HG02943 (cell line): ENCODE results near the gene PLA2G4F.
"Not testable (repeated sequence)": the region's sequence is repeated elsewhere in the genome, so short reads cannot be mapped to it uniquely, and the experiment has no call there.

Experiments used
- ATAC-seq: cut with Tn5 transposase; IDR thresholded peaks from one replicate; pipeline ENCODE4 v1.9.1; 2021; ENCODE audit warnings: mild to moderate bottlenecking, low read depth, moderate library complexity; ENCODE audit not compliant: unreplicated experiment

The PLA2G4F gene

GRCh38 chr15:42102646-42103235, 53.7 kb downstream of the PLA2G4F start:
- no peak for ATAC-seq

GRCh38 chr15:42101861-42102260, 54.6 kb downstream of the PLA2G4F start:
- ATAC-seq, result no peak

DNA sequence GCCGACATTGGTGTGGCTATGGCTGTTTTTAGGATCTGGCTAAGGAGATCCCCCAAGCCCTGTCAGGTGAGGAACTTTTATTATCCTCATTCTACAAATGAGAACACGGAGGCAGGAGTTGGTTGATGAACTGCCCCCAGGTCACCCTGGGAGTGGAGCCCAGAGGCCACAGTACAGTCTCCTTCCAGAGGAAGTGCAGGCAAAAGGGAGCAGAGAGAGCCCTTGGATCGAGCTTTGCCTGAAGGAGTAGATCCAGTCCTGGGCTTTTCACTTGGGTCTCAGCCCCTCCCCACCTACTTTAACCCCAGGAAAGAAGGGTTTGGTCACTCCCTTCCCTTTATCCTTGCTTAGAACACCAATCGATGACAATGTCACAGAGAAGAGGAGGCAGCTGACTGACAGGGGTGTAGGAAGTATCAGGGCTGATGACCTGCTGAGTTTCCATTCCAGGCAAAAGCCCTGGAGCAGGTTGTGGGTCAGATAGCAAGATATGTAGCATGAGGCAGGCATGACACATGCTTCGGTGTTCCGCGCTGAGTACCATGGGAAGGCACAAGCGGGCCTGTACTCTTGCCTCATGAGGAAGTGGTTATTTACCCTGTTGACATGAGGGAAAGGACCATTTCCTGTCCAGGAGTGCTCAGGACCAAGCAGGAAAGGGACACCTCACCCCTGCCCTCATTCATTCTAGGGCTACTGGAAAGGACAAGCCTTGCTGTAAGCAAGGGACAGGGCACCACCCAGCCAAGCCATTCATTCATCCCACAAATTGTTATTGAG, 56.2 kb downstream of the PLA2G4F start:
- no peak for ATAC-seq

DNA sequence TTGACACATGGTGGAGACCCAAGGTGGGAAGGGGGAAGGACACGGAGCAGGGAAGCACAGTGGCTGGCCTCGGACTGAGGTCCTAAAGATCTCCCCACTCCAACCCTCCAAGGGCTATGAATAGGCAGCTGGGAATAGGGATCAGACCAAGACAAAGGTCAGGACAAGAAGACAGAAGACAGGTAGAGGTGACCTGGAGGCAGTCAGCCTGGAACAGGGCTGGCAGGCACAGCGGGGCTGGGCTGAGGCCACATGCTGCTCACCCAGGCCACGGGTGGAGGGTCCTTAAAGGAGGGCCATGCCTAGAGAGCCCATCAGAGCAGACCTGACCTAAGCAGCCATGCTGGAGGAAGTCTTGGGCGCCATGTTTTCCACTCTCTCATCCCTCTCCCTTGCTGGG, 59.4 kb downstream of the PLA2G4F start:
- no peak for ATAC-seq

GRCh38 chr15:42094512-42094963, 61.9 kb downstream of the PLA2G4F start, which contains the start of gene PLA2G4D:
Gene PLA2G4D (minus strand): TSS chr15:42094562. CDS start chr15:42094459, 103 bp downstream.
- no peak for ATAC-seq

DNA sequence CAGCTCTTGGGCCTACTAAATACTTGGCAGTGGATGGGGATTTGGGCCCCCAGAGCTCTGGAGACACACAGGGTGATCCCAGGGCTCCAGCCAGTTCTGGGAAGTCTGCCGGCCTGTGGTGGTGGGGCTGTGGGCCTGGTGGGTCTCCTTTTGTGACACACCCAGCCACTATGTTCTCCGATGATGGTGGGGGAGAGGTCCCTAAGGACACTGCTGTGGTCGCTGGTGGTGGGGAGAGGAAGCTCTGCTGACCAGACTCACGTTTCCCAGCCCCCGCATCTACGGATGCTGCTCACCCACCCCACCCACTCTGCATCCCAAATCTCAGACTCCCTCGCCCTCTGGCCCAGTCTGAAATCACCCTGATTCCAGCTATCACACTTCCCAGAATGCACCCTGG, 62.5 kb downstream of the PLA2G4F start:
- no peak for ATAC-seq

- ATAC-seq, result no peak
Observed at GRCh38 chr15:42092398-42093318, 63.8 kb downstream of the PLA2G4F start.

DNA sequence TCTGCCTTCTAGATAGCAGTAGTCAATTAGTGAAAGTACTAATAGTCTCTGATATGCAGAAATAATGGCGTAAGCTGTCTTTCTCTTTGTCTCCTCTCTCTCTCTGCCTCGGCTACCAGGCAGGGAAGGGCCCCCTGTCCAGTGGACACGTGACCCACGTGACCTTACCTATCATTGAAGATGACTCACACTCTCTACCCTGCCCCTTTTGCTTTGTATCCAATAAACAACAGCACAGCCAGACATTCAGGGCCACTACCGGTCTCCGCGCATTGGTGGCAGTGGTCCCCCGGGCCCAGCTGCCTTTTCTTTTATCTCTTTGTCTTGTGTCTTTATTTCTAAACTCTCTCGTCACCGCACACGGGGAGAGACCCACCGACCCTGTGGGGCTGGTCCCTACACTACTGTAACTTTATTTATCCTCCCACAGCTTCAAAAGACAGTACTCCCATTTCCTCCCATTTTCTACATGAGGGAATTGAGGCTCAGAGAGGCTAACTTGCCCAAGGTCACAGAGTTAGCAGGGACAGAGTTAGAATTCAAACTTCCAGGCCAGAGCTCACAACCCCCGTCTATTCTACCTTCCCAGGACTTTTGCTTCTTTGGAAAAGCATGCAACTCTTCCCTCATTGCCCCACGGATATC, 64.6 kb downstream of the PLA2G4F start:
- not testable (repeated sequence) for ATAC-seq

GRCh38 chr15:42090781-42091180, 65.7 kb downstream of the PLA2G4F start:
- no peak for ATAC-seq

GRCh38 chr15:42090370-42090769, 66.1 kb downstream of the PLA2G4F start:
- ATAC-seq, result no peak

DNA sequence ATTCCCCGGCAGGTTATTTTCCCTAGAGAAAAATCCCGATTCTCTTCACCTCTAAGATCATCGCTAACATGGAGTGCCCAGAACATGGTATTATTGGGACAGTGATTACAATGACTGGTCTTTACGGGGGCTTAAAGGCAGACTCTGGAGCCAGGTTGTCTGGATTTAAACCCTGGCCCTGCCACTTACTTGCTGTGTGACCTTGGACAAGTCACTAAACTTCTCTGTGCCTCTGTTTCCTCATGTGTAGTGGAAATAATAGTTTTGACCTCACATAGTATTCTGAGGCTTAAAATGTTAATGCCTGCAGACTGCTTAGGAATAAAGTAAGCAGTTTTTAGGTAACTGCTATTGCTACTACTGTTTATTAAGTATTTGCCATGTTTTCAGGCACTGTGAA, 66.5 kb downstream of the PLA2G4F start:
- ATAC-seq, result no peak
